Panc1 (cell line): Measurements from ENCODE around the gene DEAF1. TPM values are rescaled to one million over a fixed set of nuclear protein-coding genes. Genes with fewer than 3 reads are reported as not detected.

ENCODE experiments used
- ATAC-seq: fragments of 200-7000 bp; cut with Tn5 transposase; 2 replicates; pipeline ENCODE4 v1.9.1; 2020; ENCODE audit warnings: mild to moderate bottlenecking, moderate library complexity
- BruUV-seq: library from RNA; stranded (reverse); fragments of 400-500 nt; replicated peaks from 2 replicates; lab custom pipeline; 2021; lab: Mats Ljungman, UMichigan
- CTCF ChIA-PET: fragments of 300-600 bp; sonication (Branson Sonifier 250); formaldehyde crosslinking; loops from one replicate; lab custom pipeline; 2022; ENCODE audit warnings: antibody characterized with exemption; lab: Charles Lee
- POLR2A ChIA-PET: fragments of 300-600 bp; sonication (Branson Sonifier 250); formaldehyde crosslinking; loops from one replicate; lab custom pipeline; 2022; ENCODE audit warnings: antibody characterized with exemption; lab: Charles Lee
- DNase-seq: peaks from one replicate; pipeline ENCODE4 v3.0.0-alpha.2; 2010; ENCODE audit warnings: low read depth, low spot score
- H3K27ac ChIP-seq: 2 replicates; pipeline ENCODE4 v1.5.1; 2011; ENCODE audit warnings: mild to moderate bottlenecking, low read length, inconsistent platforms
- H3K27me3 ChIP-seq: fragments of 200-500 bp; sonication (Bioruptor generic); 2 replicates; pipeline ENCODE4 v1.6.0; 2014; ENCODE audit warnings: low read length, inconsistent platforms; ENCODE audit not compliant: control insufficient read depth, insufficient read depth
- H3K36me3 ChIP-seq: fragments of 200-500 bp; sonication (Bioruptor generic); 2 replicates; pipeline ENCODE4 v1.5.1; 2014; ENCODE audit warnings: inconsistent platforms, mild to moderate bottlenecking, low read length, moderate library complexity; ENCODE audit not compliant: control insufficient read depth, insufficient read depth
- H3K4me1 ChIP-seq: 2 replicates; pipeline ENCODE4 v1.5.1; 2011; ENCODE audit warnings: inconsistent platforms, mild to moderate bottlenecking, low read length, moderate library complexity; ENCODE audit not compliant: control insufficient read depth, insufficient read depth
- H3K4me3 ChIP-seq, 2 experiments: 2 replicates each; pipeline ENCODE4 v1.5.1; 2011 to 2012; ENCODE audit warnings: low read depth in 2 of 2, low read length in 2 of 2, mild to moderate bottlenecking in 2 of 2, inconsistent platforms in 1 of 2, moderate library complexity in 1 of 2
- H3K9me3 ChIP-seq: fragments of 200-500 bp; sonication (Bioruptor generic); 2 replicates; pipeline ENCODE4 v1.5.1; 2014; ENCODE audit warnings: low read depth, mild to moderate bottlenecking, inconsistent platforms, low read length, moderate library complexity; ENCODE audit not compliant: control insufficient read depth, insufficient read depth
- CTCF ChIP-seq: fragments of 450-650 bp; IDR thresholded peaks from 2 replicates; pipeline ENCODE4 v1.5.1; 2017; ENCODE audit warnings: mild to moderate bottlenecking
- POLR2AphosphoS5 ChIP-seq: IDR thresholded peaks from 2 replicates; pipeline ENCODE4 v1.6.1; 2012; ENCODE audit warnings: mild to moderate bottlenecking, low read depth, low read length, moderate library complexity
- REST ChIP-seq, 2 experiments: IDR thresholded peaks; 2 replicates each; pipeline ENCODE4 v1.6.1; 2011 to 2012; ENCODE audit warnings: low read depth in 2 of 2, control low read depth in 1 of 2, low read length in 1 of 2, mild to moderate bottlenecking in 1 of 2, moderate library complexity in 1 of 2; ENCODE audit not compliant: insufficient read depth in 1 of 2
- SIN3A ChIP-seq: IDR thresholded peaks from 2 replicates; pipeline ENCODE4 v1.6.1; 2012; ENCODE audit warnings: low read depth, mild to moderate bottlenecking, low read length, moderate library complexity, borderline replicate concordance; ENCODE audit not compliant: insufficient read depth
- TCF7L2 ChIP-seq: IDR thresholded peaks from 2 replicates; pipeline ENCODE4 v1.6.1; 2011; ENCODE audit warnings: mild to moderate bottlenecking, low read depth, low read length, inconsistent platforms
- in situ Hi-C: cut with HindIII; loops from 2 replicates; pipeline ENCODE4 v1.10.0; 2016; ENCODE audit warnings: low sequenced_read_pairs, low pct_unique_long_range_greater_than_20kb
- intact Hi-C: fragments of 100-400 bp; cut with micrococcal nuclease; formaldehyde crosslinking; loops from one replicate; pipeline ENCODE4 v1.10.0; 2022; ENCODE audit not compliant: unreplicated experiment
- total RNA-seq: library from RNA; stranded (reverse); gene quantifications from one replicate; pipeline ENCODE4 v1.2.1, GENCODE V29; 2021; ENCODE audit not compliant: unreplicated experiment

The DEAF1 gene
- total RNA-seq, 1 experiment from 2014 or later = 105 TPM

- Histone ChIP-seq H3K36me3 (no peaks in the 10 kb centered on the region), H3K4me3 (no peak overlapping the region), H3K27me3 (no peaks in the 10 kb centered on the region), H3K27ac (no peak overlapping the region), H3K4me1 (peaks cover 21% of the 10 kb centered on the region), H3K9me3 (no peaks in the 10 kb centered on the region)
- CTCF ChIA-PET = no interaction called here
- peak; percentile 16; the same call in 1 of the 2 replicates for ATAC-seq
- POLR2A ChIA-PET = no interaction called here
- BruUV-seq = no TSS peak
- DNase-seq = no peak
- no peak for TF ChIP-seq CTCF
- peak; percentile 36; the same call in 1 of the 2 replicates for TF ChIP-seq POLR2AphosphoS5
- intact Hi-C loops (no loop called here), in situ Hi-C loops (no loop called here)
Measured at GRCh38 chr11:643849-644738, 50.9 kb downstream of the DEAF1 start.

GRCh38 chr11:643366-643765 lies 51.7 kb downstream of the DEAF1 start:
- Histone ChIP-seq H3K4me1 (peaks cover 21% of the 10 kb centered on the region), H3K9me3 (no peaks in the 10 kb centered on the region), H3K4me3 (no peak overlapping the region), H3K36me3 (no peaks in the 10 kb centered on the region), H3K27me3 (no peaks in the 10 kb centered on the region), H3K27ac (peak overlapping the region; percentile 5; the same call in 1 of the 2 replicates)
- TF ChIP-seq CTCF = no peak
- no peak for TF ChIP-seq SIN3A
- TF ChIP-seq REST (IDR thresholded peaks at IDR 0.05; ENCODE audit: insufficient read depth in 1 of 2, low read depth in 2 of 2, low read length in 1 of 2) = no peak
- no peak for TF ChIP-seq POLR2AphosphoS5
- no peak for TF ChIP-seq TCF7L2
- DNase-seq (no peak), ATAC-seq (peak; percentile 23; the same call in 1 of the 2 replicates)
- intact Hi-C loops (no loop called here), in situ Hi-C loops (no loop called here)
- ChIA-PET CTCF (no interaction called here), POLR2A (no interaction called here)
- no TSS peak for BruUV-seq
